GM12878 (cell line): ENCODE results near the gene TLCD3B. TPM values are rescaled to one million over a fixed set of nuclear protein-coding genes. Genes with fewer than 3 reads are reported as not detected.

Experiments
- ATAC-seq: fragments of 200-7000 bp; cut with Tn5 transposase; 3 replicates; pipeline ENCODE4 v1.9.1; 2020; ENCODE audit warnings: mild to moderate bottlenecking, moderate library complexity
- BruUV-seq: library from RNA; stranded (reverse); fragments of 400-500 nt; replicated peaks from 2 replicates; lab custom pipeline; 2021; lab: Mats Ljungman, UMichigan
- CTCF ChIA-PET: fragments of 300-600 bp; sonication (Branson Sonifier 250); formaldehyde crosslinking; extraction: SDS; loops from one replicate; lab custom pipeline; 2021; ENCODE audit warnings: inconsistent platforms; lab: Yijun Ruan, JAX
- POLR2A ChIA-PET: fragments of 350-600 bp; formaldehyde crosslinking; extraction: SDS; loops from one replicate; lab custom pipeline; 2021; ENCODE audit warnings: inconsistent platforms; lab: Charles Lee
- RAD21 ChIA-PET: fragments of 300-600 bp; sonication (Branson Sonifier 250); formaldehyde crosslinking; loops from one replicate; lab custom pipeline; 2023; ENCODE audit warnings: antibody characterized with exemption; ENCODE audit not compliant: unreplicated experiment; lab: Charles Lee
- SMC1A ChIA-PET: fragments of 300-600 bp; sonication (Branson Sonifier 250); formaldehyde crosslinking; loops from one replicate; lab custom pipeline; 2023; ENCODE audit not compliant: unreplicated experiment, uncharacterized antibody; lab: Charles Lee
- DNase-seq: peaks from one replicate; pipeline ENCODE4 v3.0.0-alpha.2; 2011; ENCODE audit warnings: low read depth, low spot score
- FAIRE-seq: peaks from 3 replicates; lab custom pipeline; 2011; peaks lifted over from hg19 to GRCh38; lab: Jason Lieb, UNC
- H2AFZ ChIP-seq: 2 replicates; pipeline ENCODE4 v1.6.0; 2011; ENCODE audit warnings: low read depth, low read length, control low read depth; ENCODE audit not compliant: control insufficient read depth
- H3K27ac ChIP-seq: 2 replicates; pipeline ENCODE4 v1.5.1; 2011; ENCODE audit warnings: control low read depth; ENCODE audit not compliant: control insufficient read depth, insufficient read depth
- H3K27me3 ChIP-seq, 2 experiments: replicated peaks in 1 of 2; 2 replicates each; pipeline versions ENCODE4 v1.6.0 to v1.6.1; 2011; ENCODE audit warnings: low read length in 1 of 2; ENCODE audit not compliant: control insufficient read depth in 2 of 2, insufficient read depth in 2 of 2
- H3K36me3 ChIP-seq, 2 experiments: 2 replicates each; pipeline ENCODE4 v1.5.1; 2011; ENCODE audit warnings: low read length in 1 of 2; ENCODE audit not compliant: control insufficient read depth in 2 of 2, insufficient read depth in 2 of 2
- H3K4me1 ChIP-seq: 2 replicates; pipeline ENCODE4 v1.6.1; 2011; ENCODE audit warnings: mild to moderate bottlenecking, low read length, moderate library complexity, mixed read lengths; ENCODE audit not compliant: control insufficient read depth, insufficient read depth
- H3K4me2 ChIP-seq: 2 replicates; pipeline ENCODE4 v1.6.0; 2011; ENCODE audit warnings: control low read depth; ENCODE audit not compliant: control insufficient read depth, insufficient read depth
- H3K4me3 ChIP-seq: fragments of 200-600 bp; sonication (generic); 2 replicates; pipeline ENCODE4 v1.5.1; 2016
- H3K79me2 ChIP-seq: 2 replicates; pipeline ENCODE4 v1.6.0; 2011; ENCODE audit warnings: low read length; ENCODE audit not compliant: control insufficient read depth, insufficient read depth
- H3K9ac ChIP-seq: 2 replicates; pipeline ENCODE4 v1.8.0; 2011; ENCODE audit warnings: low read length, control low read depth, mixed read lengths; ENCODE audit not compliant: control insufficient read depth, insufficient read depth
- H3K9me3 ChIP-seq: replicated peaks from 3 replicates; pipeline ENCODE4 v1.5.1; 2011; ENCODE audit warnings: mild to moderate bottlenecking, low read length; ENCODE audit not compliant: control insufficient read depth, insufficient read depth
- H4K20me1 ChIP-seq: 2 replicates; pipeline ENCODE4 v1.6.0; 2011; ENCODE audit not compliant: control insufficient read depth, insufficient read depth
- BCLAF1 ChIP-seq: fragments of 450-650 bp; IDR thresholded peaks from 2 replicates; pipeline ENCODE4 v1.6.1; 2017; ENCODE audit warnings: antibody characterized with exemption, mild to moderate bottlenecking, moderate library complexity
- IKZF1 ChIP-seq: fragments of 450-650 bp; conservative IDR thresholded peaks from 2 replicates; pipeline ENCODE4 v1.6.1; 2017; ENCODE audit warnings: antibody characterized with exemption, mild to moderate bottlenecking
- RAD51 ChIP-seq: fragments of 450-650 bp; IDR thresholded peaks from 2 replicates; pipeline ENCODE4 v1.6.1; 2016; ENCODE audit warnings: moderate library complexity, mild to moderate bottlenecking, inconsistent platforms
- SIX5 ChIP-seq: IDR thresholded peaks from 2 replicates; pipeline ENCODE4 v1.6.1; 2011; ENCODE audit warnings: mild to moderate bottlenecking, low read depth, low read length, moderate library complexity; ENCODE audit not compliant: severe bottlenecking
- TARDBP ChIP-seq: IDR thresholded peaks from 2 replicates; pipeline ENCODE4 v1.6.1; 2016; ENCODE audit warnings: borderline replicate concordance
- TCF3 ChIP-seq: IDR thresholded peaks from 2 replicates; pipeline ENCODE4 v1.6.1; 2012; ENCODE audit warnings: low read depth, mild to moderate bottlenecking, low read length, borderline replicate concordance; ENCODE audit not compliant: insufficient read depth
- ZNF384 ChIP-seq: IDR thresholded peaks from 2 replicates; pipeline ENCODE4 v1.6.1; 2012; ENCODE audit warnings: low read depth, mild to moderate bottlenecking, low read length, improper control_type of control experiment, borderline replicate concordance
- WGBS: methylation state at CpG from one replicate; pipeline ENCODE4 v1.1.6; 2016; ENCODE audit warnings: low lambda C conversion rate; ENCODE audit not compliant: insufficient replicate concordance, insufficient coverage; ENCODE audit errors: missing lambda C conversion rate; 5-methylcytosine and 5-hydroxymethylcytosine counted together
- in situ Hi-C: fragments of 300-500 bp; cut with MboI; formaldehyde crosslinking; loops from 9 replicates; pipeline ENCODE4 v1.14.3; 2018; ENCODE audit warnings: mixed read lengths
- intact Hi-C: fragments of 100-400 bp; cut with micrococcal nuclease; formaldehyde crosslinking; loops from one replicate; pipeline ENCODE4 v1.14.2; 2022; ENCODE audit not compliant: unreplicated experiment
- polyA plus RNA-seq, 11 experiments: library from polyadenylated mRNA; depleted of rRNA in 4 of 11; unstranded in 6 of 11; stranded (reverse) in 5 of 11; fragments of >200 nt; fragmentation: Nextera tagmentation in 4 of 11; fragmentation: Illumina TruSeq in 1 of 11; extraction: Ambion mirVana in 4 of 11; extraction: Trizol in 1 of 11; gene quantifications; 1 replicate in 1 of 11; 2 replicates in 10 of 11; pipeline versions ENCODE4 v1.2.1 to v1.2.3, GENCODE V29; 2011 to 2016; ENCODE audit warnings: inconsistent platforms in 2 of 11, missing spikeins in 2 of 11, low read depth in 1 of 11
- total RNA-seq, 4 experiments: library from RNA; depleted of rRNA in 3 of 4; stranded (reverse); fragments of >200 nt in 3 of 4; fragmentation: Illumina TruSeq in 1 of 4; extraction: Trizol in 1 of 4; gene quantifications; 2 replicates each; pipeline versions ENCODE4 v1.2.1 to v1.2.3, GENCODE V29; 2013 to 2021

The TLCD3B gene
- total and polyA plus RNA-seq, 10 of the 15 experiments (the other 5 are each of a cell fraction or from before 2014, with no cell fraction given), result 0.05 to 0.51 (median 0.18) TPM; not detected in 4

DNA sequence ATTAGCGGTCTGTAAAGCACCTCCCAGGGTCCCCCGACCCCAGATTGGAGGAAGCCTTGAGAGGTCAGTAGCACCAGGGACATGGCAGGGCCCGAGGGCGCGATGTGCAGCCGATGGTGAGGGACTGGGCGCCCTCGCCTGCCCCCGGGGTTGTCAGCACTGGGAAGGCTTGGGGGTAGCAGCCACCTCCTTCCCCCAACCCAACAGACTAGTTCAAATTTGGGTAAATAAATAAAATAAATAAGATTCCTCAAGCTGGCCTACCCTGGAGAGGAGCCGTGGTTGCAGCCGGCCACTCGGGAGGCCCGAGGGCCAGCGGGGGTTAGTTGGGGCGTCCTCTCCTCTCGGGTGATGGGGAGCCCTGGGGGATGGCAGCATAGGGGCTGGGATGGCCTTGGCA, 6.6 kb downstream of the TLCD3B start:
- intact Hi-C loops, result loop anchor here (5.0 to 10.0 kb wide), 3 partner anchors 120 to 322 kb away; partner anchors contain the start of genes ASPHD1 and PAGR1
- TF ChIP-seq ZNF384 (no peak), IKZF1 (no peak), RAD51 (no peak), TARDBP (no peak), TCF3 (no peak), BCLAF1 (no peak), SIX5 (no peak)
- CTCF ChIA-PET, result interaction anchor here (1.0 kb wide), 1 partner anchor 8 kb away, joined by 3 read pairs; no protein-coding TSS in a partner anchor
- POLR2A ChIA-PET, result no interaction called here
- Histone ChIP-seq H3K4me1 (0 out of 2 replicates have a peak, but pooled peaks cover 2% of the 10 kb centered on the region), H3K4me3 (no peak overlapping the region), H3K79me2 (no peaks in the 10 kb centered on the region), H3K4me2 (no peak overlapping the region), H3K27me3 (peaks cover 3 to 6% of the 10 kb centered on the region in 2 experiments; a peak in 3 of 4 replicates), H3K27ac (no peak overlapping the region), H3K9ac (no peak overlapping the region), H2AFZ (no peak overlapping the region), H4K20me1 (no peaks in the 10 kb centered on the region; the same call in 1 of the 2 replicates), H3K9me3 (no peaks in the 10 kb centered on the region), H3K36me3 (no peaks in the 10 kb centered on the region)
- no peak for DNase-seq
- in situ Hi-C loops, result loop anchor here (25.0 kb wide), 1 partner anchor 912 kb away; no protein-coding TSS in a partner anchor
- no peak for ATAC-seq
- SMC1A ChIA-PET, result no interaction called here
- RAD21 ChIA-PET, result no interaction called here
- no TSS peak for BruUV-seq
- WGBS, result 16% methylated on average over 16 of the region's 16 CpGs
- FAIRE-seq, result no peak
